Measurements from ENCODE around the gene BTNL3.

DNA sequence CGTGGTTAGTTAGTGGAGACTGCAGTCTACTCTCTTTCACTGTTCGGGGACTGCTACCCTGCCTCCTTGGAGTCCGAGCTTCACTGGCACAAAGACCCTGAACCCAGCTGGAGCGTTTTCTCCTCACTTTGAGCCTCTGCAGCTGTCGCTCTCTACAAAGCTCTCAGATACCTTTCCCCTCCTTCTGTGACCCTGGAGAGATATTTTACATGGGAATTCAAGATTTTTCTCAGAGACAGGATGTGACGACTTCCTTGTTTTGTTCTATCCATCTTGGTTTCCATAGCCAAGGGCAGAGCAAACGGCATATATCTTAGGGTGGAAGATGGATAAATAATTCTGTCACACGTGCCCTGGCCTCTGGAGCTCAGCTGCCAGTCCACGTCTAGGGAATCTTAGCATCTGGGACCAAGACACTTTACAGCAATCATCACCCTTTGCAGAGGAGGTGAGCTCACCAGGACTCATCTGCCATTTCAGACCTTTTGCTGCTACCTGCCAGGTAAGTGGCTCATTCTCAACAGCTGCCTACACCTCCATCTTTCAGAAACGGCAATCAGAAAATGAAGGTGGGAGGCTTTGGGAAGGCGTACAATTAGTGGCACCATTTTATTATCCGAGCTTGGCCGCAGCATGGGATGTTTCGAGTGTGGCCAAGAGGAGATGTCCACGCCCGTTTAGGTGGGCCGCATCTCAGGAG lies 51.4 kb downstream of the BTNL3 start, which contains the start of gene BTNL9:
- TF ChIP-seq, protein P1, sequence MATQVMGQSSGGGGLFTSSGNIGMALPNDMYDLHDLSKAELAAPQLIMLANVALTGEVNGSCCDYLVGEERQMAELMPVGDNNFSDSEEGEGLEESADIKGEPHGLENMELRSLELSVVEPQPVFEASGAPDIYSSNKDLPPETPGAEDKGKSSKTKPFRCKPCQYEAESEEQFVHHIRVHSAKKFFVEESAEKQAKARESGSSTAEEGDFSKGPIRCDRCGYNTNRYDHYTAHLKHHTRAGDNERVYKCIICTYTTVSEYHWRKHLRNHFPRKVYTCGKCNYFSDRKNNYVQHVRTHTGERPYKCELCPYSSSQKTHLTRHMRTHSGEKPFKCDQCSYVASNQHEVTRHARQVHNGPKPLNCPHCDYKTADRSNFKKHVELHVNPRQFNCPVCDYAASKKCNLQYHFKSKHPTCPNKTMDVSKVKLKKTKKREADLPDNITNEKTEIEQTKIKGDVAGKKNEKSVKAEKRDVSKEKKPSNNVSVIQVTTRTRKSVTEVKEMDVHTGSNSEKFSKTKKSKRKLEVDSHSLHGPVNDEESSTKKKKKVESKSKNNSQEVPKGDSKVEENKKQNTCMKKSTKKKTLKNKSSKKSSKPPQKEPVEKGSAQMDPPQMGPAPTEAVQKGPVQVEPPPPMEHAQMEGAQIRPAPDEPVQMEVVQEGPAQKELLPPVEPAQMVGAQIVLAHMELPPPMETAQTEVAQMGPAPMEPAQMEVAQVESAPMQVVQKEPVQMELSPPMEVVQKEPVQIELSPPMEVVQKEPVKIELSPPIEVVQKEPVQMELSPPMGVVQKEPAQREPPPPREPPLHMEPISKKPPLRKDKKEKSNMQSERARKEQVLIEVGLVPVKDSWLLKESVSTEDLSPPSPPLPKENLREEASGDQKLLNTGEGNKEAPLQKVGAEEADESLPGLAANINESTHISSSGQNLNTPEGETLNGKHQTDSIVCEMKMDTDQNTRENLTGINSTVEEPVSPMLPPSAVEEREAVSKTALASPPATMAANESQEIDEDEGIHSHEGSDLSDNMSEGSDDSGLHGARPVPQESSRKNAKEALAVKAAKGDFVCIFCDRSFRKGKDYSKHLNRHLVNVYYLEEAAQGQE (IDR thresholded peaks at IDR 0.05; ENCODE audit: unreplicated experiment), result no peak
- TF ChIP-seq, protein P2, sequence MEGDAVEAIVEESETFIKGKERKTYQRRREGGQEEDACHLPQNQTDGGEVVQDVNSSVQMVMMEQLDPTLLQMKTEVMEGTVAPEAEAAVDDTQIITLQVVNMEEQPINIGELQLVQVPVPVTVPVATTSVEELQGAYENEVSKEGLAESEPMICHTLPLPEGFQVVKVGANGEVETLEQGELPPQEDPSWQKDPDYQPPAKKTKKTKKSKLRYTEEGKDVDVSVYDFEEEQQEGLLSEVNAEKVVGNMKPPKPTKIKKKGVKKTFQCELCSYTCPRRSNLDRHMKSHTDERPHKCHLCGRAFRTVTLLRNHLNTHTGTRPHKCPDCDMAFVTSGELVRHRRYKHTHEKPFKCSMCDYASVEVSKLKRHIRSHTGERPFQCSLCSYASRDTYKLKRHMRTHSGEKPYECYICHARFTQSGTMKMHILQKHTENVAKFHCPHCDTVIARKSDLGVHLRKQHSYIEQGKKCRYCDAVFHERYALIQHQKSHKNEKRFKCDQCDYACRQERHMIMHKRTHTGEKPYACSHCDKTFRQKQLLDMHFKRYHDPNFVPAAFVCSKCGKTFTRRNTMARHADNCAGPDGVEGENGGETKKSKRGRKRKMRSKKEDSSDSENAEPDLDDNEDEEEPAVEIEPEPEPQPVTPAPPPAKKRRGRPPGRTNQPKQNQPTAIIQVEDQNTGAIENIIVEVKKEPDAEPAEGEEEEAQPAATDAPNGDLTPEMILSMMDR (conservative IDR thresholded peaks at IDR 0.05; ENCODE audit: low read depth in 2 of 2), result no peak
- no peak for TF ChIP-seq CREB1 (CRISPR knock-in tag; IDR thresholded peaks at IDR 0.05; ENCODE audit: low read depth)

Measured in GM23338 (cell line).